Neural cell (in vitro differentiated cells): ENCODE measurements around the gene TBC1D8. TPM values are rescaled to one million over a fixed set of nuclear protein-coding genes. Genes with fewer than 3 reads are reported as not detected.

Experiments used
- H2AFZ ChIP-seq: fragments of 200-600, 300-800 bp; sonication (generic), shearing (Covaris generic); 2 replicates; pipeline ENCODE4 v1.6.0; 2014; ENCODE audit warnings: low read depth, mild to moderate bottlenecking, antibody characterized with exemption, low read length, moderate library complexity
- H3F3A ChIP-seq: fragments of 200-600 bp; shearing (Covaris generic); 2 replicates; pipeline ENCODE4 v1.6.1; 2016; ENCODE audit warnings: mild to moderate bottlenecking, moderate library complexity, mixed read lengths, antibody characterized with exemption, low read length; ENCODE audit not compliant: insufficient read depth, poor library complexity, severe bottlenecking
- H3K27ac ChIP-seq: fragments of 200-600, 300-800 bp; sonication (generic), shearing (Covaris generic); 2 replicates; pipeline ENCODE4 v1.5.1; 2014; ENCODE audit warnings: mild to moderate bottlenecking, low read length, moderate library complexity
- H3K27me3 ChIP-seq: fragments of 300-800, 200-600 bp; sonication (generic), shearing (Covaris generic); 2 replicates; pipeline ENCODE4 v1.6.0; 2014; ENCODE audit warnings: mild to moderate bottlenecking, low read depth, low read length, moderate library complexity; ENCODE audit not compliant: insufficient read depth
- H3K36me3 ChIP-seq: fragments of 300-800, 200-600 bp; sonication (generic), shearing (Covaris generic); 2 replicates; pipeline ENCODE4 v1.5.1; 2014; ENCODE audit warnings: mild to moderate bottlenecking, antibody characterized with exemption, low read length, moderate library complexity; ENCODE audit not compliant: insufficient read depth
- H3K4me2 ChIP-seq: fragments of 300-800, 200-600 bp; sonication (generic), shearing (Covaris generic); 2 replicates; pipeline ENCODE4 v1.6.0; 2014; ENCODE audit warnings: mild to moderate bottlenecking, low read length
- H3K4me3 ChIP-seq: fragments of 300-800, 200-600 bp; sonication (generic), shearing (Covaris generic); 2 replicates; pipeline ENCODE4 v1.5.1; 2014; ENCODE audit warnings: mild to moderate bottlenecking, low read length, moderate library complexity
- H3K79me2 ChIP-seq: fragments of 200-600 bp; shearing (Covaris generic); replicated peaks from 2 replicates; pipeline ENCODE4 v1.6.0; 2014; ENCODE audit warnings: mild to moderate bottlenecking, low read length, moderate library complexity; ENCODE audit not compliant: insufficient read depth
- H3K9ac ChIP-seq: fragments of 300-800, 200-600 bp; sonication (generic), shearing (Covaris generic); 2 replicates; pipeline ENCODE4 v1.6.1; 2016; ENCODE audit warnings: mild to moderate bottlenecking, low read length, mixed read lengths
- H3K9me2 ChIP-seq: fragments of 200-600 bp; shearing (Covaris generic); 2 replicates; pipeline ENCODE4 v1.6.1; 2016; ENCODE audit warnings: mild to moderate bottlenecking, low read length, mixed read lengths; ENCODE audit not compliant: insufficient read depth
- H3K9me3 ChIP-seq: fragments of 200-600, 300-800 bp; sonication (generic), shearing (Covaris generic); 2 replicates; pipeline ENCODE4 v1.6.1; 2016; ENCODE audit warnings: mild to moderate bottlenecking, mixed run types, low read length, moderate library complexity, mixed read lengths
- H4K20me1 ChIP-seq: fragments of 200-600 bp; shearing (Covaris generic); 2 replicates; pipeline ENCODE4 v1.6.1; 2016; ENCODE audit warnings: mild to moderate bottlenecking, mixed run types; ENCODE audit not compliant: insufficient read depth
- CTCF ChIP-seq: fragments of 450-650 bp; IDR thresholded peaks from 2 replicates; pipeline ENCODE4 v1.5.1; 2014; ENCODE audit warnings: antibody characterized with exemption, mild to moderate bottlenecking, moderate library complexity; ENCODE audit not compliant: poor library complexity, severe bottlenecking
- EP300 ChIP-seq: fragments of 450-650 bp; conservative IDR thresholded peaks from 2 replicates; pipeline ENCODE4 v1.6.1; 2014; ENCODE audit warnings: antibody characterized with exemption, mild to moderate bottlenecking, moderate library complexity; ENCODE audit not compliant: poor library complexity, severe bottlenecking
- EZH2 ChIP-seq: fragments of 200-600, 300-800 bp; shearing (Covaris generic), sonication (generic); IDR thresholded peaks from 2 replicates; pipeline ENCODE4 v1.6.1; 2014; ENCODE audit warnings: antibody characterized with exemption, low read length, borderline replicate concordance, mild to moderate bottlenecking; ENCODE audit not compliant: insufficient read depth, poor library complexity, severe bottlenecking
- MXI1 ChIP-seq: fragments of 450-650 bp; conservative IDR thresholded peaks from 2 replicates; pipeline ENCODE4 v1.6.1; 2014; ENCODE audit warnings: antibody characterized with exemption, mild to moderate bottlenecking; ENCODE audit not compliant: poor library complexity, severe bottlenecking
- POLR2AphosphoS5 ChIP-seq: IDR thresholded peaks from 2 replicates; pipeline ENCODE4 v1.6.1; 2012
- RAD21 ChIP-seq: fragments of 450-650 bp; conservative IDR thresholded peaks from 2 replicates; pipeline ENCODE4 v1.6.1; 2014; ENCODE audit warnings: antibody characterized with exemption, mild to moderate bottlenecking, moderate library complexity
- REST ChIP-seq: IDR thresholded peaks from 2 replicates; pipeline ENCODE4 v1.6.1; 2012; ENCODE audit warnings: borderline replicate concordance
- SMC3 ChIP-seq: fragments of 450-650 bp; conservative IDR thresholded peaks from 2 replicates; pipeline ENCODE4 v1.6.1; 2014; ENCODE audit warnings: antibody characterized with exemption, mild to moderate bottlenecking, moderate library complexity; ENCODE audit not compliant: poor library complexity
- TAF1 ChIP-seq: IDR thresholded peaks from 2 replicates; pipeline ENCODE4 v1.6.1; 2012; ENCODE audit warnings: low read depth
- polyA plus RNA-seq: library from polyadenylated mRNA; depleted of rRNA; stranded (reverse); fragments of >200 nt; gene quantifications from 2 replicates; pipeline ENCODE4 v1.2.3, GENCODE V29; 2014

The TBC1D8 gene
- polyA plus RNA-seq, 1 donor from 2014 or later: 5.3 TPM

GRCh38 chr2:101160454-101160853 lies 9.3 kb upstream of the TBC1D8 start:
- Histone ChIP-seq H3F3A (no peaks in the 10 kb centered on the region), H3K9ac (no peak overlapping the region), H2AFZ (no peak overlapping the region), H4K20me1 (no peaks in the 10 kb centered on the region), H3K4me2 (no peak overlapping the region), H3K27me3 (no peaks in the 10 kb centered on the region), H3K9me2 (no peaks in the 10 kb centered on the region), H3K27ac (no peak overlapping the region), H3K9me3 (no peaks in the 10 kb centered on the region), H3K79me2 (no peaks in the 10 kb centered on the region), H3K4me3 (no peak overlapping the region), H3K36me3 (no peaks in the 10 kb centered on the region)
- TF ChIP-seq RAD21 (no peak), TAF1 (no peak), CTCF (no peak)

- H3F3A ChIP-seq: no peaks in the 10 kb centered on the region
- no peak overlapping the region for H3K9ac ChIP-seq
- no peak overlapping the region for H3K27ac ChIP-seq
- no peaks in the 10 kb centered on the region for H3K9me2 ChIP-seq
- TF ChIP-seq POLR2AphosphoS5: no peak
- TF ChIP-seq REST: no peak
- no peak for TF ChIP-seq CTCF
- no peak for TF ChIP-seq EZH2
- no peak for TF ChIP-seq MXI1
- no peak for TF ChIP-seq TAF1
- TF ChIP-seq RAD21: no peak
- no peak for TF ChIP-seq SMC3
- no peak for TF ChIP-seq EP300
- no peaks in the 10 kb centered on the region for H3K9me3 ChIP-seq
- no peak overlapping the region for H2AFZ ChIP-seq
- no peaks in the 10 kb centered on the region for H4K20me1 ChIP-seq
- H3K4me3 ChIP-seq: no peak overlapping the region
- H3K27me3 ChIP-seq: no peaks in the 10 kb centered on the region
- H3K36me3 ChIP-seq: no peaks in the 10 kb centered on the region
- no peaks in the 10 kb centered on the region for H3K79me2 ChIP-seq
- no peak overlapping the region for H3K4me2 ChIP-seq
Observed at GRCh38 chr2:101159526-101159925, 8.3 kb upstream of the TBC1D8 start.
